Right lobe of liver (tissue), 4 donors: ENCODE measurements around the gene SLC7A11.

Source experiments
- CTCF ChIP-seq, 4 donors: fragments of 200-600 bp in 3 of 4; fragments of 450-650 bp in 1 of 4; IDR thresholded peaks; one replicate each; pipeline versions ENCODE4 v1.5.1 to v1.8.0; 2016 to 2022; ENCODE audit warnings: antibody characterized with exemption in 4 of 4, mild to moderate bottlenecking in 2 of 4
- POLR2A ChIP-seq: fragments of 450-650 bp; IDR thresholded peaks from one replicate; pipeline ENCODE4 v1.6.1; 2017; ENCODE audit warnings: antibody characterized with exemption, mild to moderate bottlenecking
- donor health status: DM: no; HTN: no; CAD: no.
- donor health status: DM: no; HTN: no; CAD: no.
- donor health status: DM: no; HTN: yes; CAD: no.

- TF ChIP-seq CTCF (IDR thresholded peaks at IDR 0.05) (no peak), POLR2A (no peak)
Observed at GRCh38 chr4:138279286-138279685, 37.1 kb upstream of the SLC7A11 start.
